AG20443 (cell line): ENCODE measurements around the gene SLC1A6.
"Not testable (repeated sequence)": the region's sequence is repeated elsewhere in the genome, so short reads cannot be mapped to it uniquely, and the experiment has no call there.

ENCODE experiments used
- DNase-seq: peaks from one replicate; pipeline ENCODE4 v3.0.0; 2012; ENCODE audit warnings: low spot score, mixed read lengths

The SLC1A6 gene

GRCh38 chr19:14957464-14957863 lies 22.2 kb downstream of the SLC1A6 start:
- no peak for DNase-seq

- DNase-seq: no peak
These were observed 25.5 kb downstream of the SLC1A6 start for GRCh38 chr19:14954071-14954655.

- no peak for DNase-seq
These were observed 26.9 kb downstream of the SLC1A6 start for GRCh38 chr19:14952767-14953166.

GRCh38 chr19:14950421-14950820 lies 29.2 kb downstream of the SLC1A6 start:
- DNase-seq: no peak

- no peak for DNase-seq
These were observed 29.8 kb downstream of the SLC1A6 start for GRCh38 chr19:14949876-14950275.

- DNase-seq: not testable (repeated sequence)
These were observed 30.3 kb downstream of the SLC1A6 start for GRCh38 chr19:14949413-14949812.

- DNase-seq: no peak
These were observed 35.2 kb downstream of the SLC1A6 start for GRCh38 chr19:14944456-14944855.

- no peak for DNase-seq
These were observed 36.1 kb downstream of the SLC1A6 start for GRCh38 chr19:14943601-14944000.

GRCh38 chr19:14941189-14941588 lies 38.5 kb downstream of the SLC1A6 start, which contains the start of gene OR7C2:
Gene OR7C2, plus strand, starts transcription at chr19:14941489. Its CDS starts 0 bp downstream, at chr19:14941489.
- no peak for DNase-seq

- DNase-seq: no peak
These were observed 39.4 kb downstream of the SLC1A6 start for GRCh38 chr19:14940266-14940665.

GRCh38 chr19:14933506-14933905 lies 46.2 kb downstream of the SLC1A6 start:
- DNase-seq: no peak

- DNase-seq: no peak
These were observed 62.8 kb downstream of the SLC1A6 start for GRCh38 chr19:14916848-14917247.

GRCh38 chr19:14915116-14915515 lies 64.5 kb downstream of the SLC1A6 start:
- no peak for DNase-seq

- no peak for DNase-seq
These were observed 73.0 kb downstream of the SLC1A6 start for GRCh38 chr19:14906711-14907110.

- no peak for DNase-seq
These were observed 77.9 kb downstream of the SLC1A6 start for GRCh38 chr19:14901675-14902260.
